ENCODE data around the gene LDLRAD3. TPM values are rescaled to one million over a fixed set of nuclear protein-coding genes. Genes with fewer than 3 reads are reported as not detected.

LDLRAD3 gene
- total RNA-seq, 1 donor from 2014 or later, result 8.6 TPM

GRCh38 chr11:36235750-36236149 lies 291.9 kb downstream of the LDLRAD3 start:
- Mint-ChIP-seq H3K36me3 (ENCODE audit: low read depth) (no peaks in the 10 kb centered on the region), H3K27me3 (ENCODE audit: low read depth) (no peaks in the 10 kb centered on the region)
- no peak for TF ChIP-seq CTCF (IDR thresholded peaks at IDR 0.05)

GRCh38 chr11:36237391-36237790 lies 293.5 kb downstream of the LDLRAD3 start:
- H3K27me3 Mint-ChIP-seq (ENCODE audit: low read depth), result no peaks in the 10 kb centered on the region
- H3K27ac Mint-ChIP-seq (ENCODE audit: unreplicated experiment), result no peak overlapping the region
- TF ChIP-seq CTCF (IDR thresholded peaks at IDR 0.05), result no peak
- no peak overlapping the region for H3K4me3 Mint-ChIP-seq (ENCODE audit: unreplicated experiment)
- H3K9me3 Mint-ChIP-seq (ENCODE audit: low read depth), result no peaks in the 10 kb centered on the region
- DNase-seq (ENCODE audit: low spot score), result no peak
- peaks cover 7% of the 10 kb centered on the region for H3K4me1 Mint-ChIP-seq (ENCODE audit: low read depth)
- H3K36me3 Mint-ChIP-seq (ENCODE audit: low read depth), result no peaks in the 10 kb centered on the region

More at GRCh38 chr11:36235750-36236149, 291.9 kb downstream of the LDLRAD3 start:
- no peak for DNase-seq (ENCODE audit: low spot score)
- Mint-ChIP-seq H3K4me3 (ENCODE audit: unreplicated experiment) (no peak overlapping the region), H3K9me3 (ENCODE audit: low read depth) (no peaks in the 10 kb centered on the region), H3K27ac (ENCODE audit: unreplicated experiment) (no peak overlapping the region), H3K4me1 (ENCODE audit: low read depth) (peaks cover 23% of the 10 kb centered on the region)

- DNase-seq (ENCODE audit: low spot score), result no peak
- no peak overlapping the region for H3K27ac Mint-ChIP-seq (ENCODE audit: unreplicated experiment)
- no peak for TF ChIP-seq CTCF (IDR thresholded peaks at IDR 0.05)
- H3K4me3 Mint-ChIP-seq (ENCODE audit: unreplicated experiment), result no peak overlapping the region
- H3K4me1 Mint-ChIP-seq (ENCODE audit: low read depth), result peaks cover 5% of the 10 kb centered on the region
- H3K27me3 Mint-ChIP-seq (ENCODE audit: low read depth), result no peaks in the 10 kb centered on the region
- no peaks in the 10 kb centered on the region for H3K36me3 Mint-ChIP-seq (ENCODE audit: low read depth)
- H3K9me3 Mint-ChIP-seq (ENCODE audit: low read depth), result no peaks in the 10 kb centered on the region
Observed at GRCh38 chr11:36238036-36238631, 294.3 kb downstream of the LDLRAD3 start.

GRCh38 chr11:36238881-36239280 lies 295.0 kb downstream of the LDLRAD3 start:
- no peak for TF ChIP-seq CTCF (IDR thresholded peaks at IDR 0.05)
- no peaks in the 10 kb centered on the region for H3K27me3 Mint-ChIP-seq (ENCODE audit: low read depth)
- DNase-seq (ENCODE audit: low spot score), result no peak
- peaks cover 5% of the 10 kb centered on the region for H3K4me1 Mint-ChIP-seq (ENCODE audit: low read depth)
- H3K36me3 Mint-ChIP-seq (ENCODE audit: low read depth), result no peaks in the 10 kb centered on the region
- no peaks in the 10 kb centered on the region for H3K9me3 Mint-ChIP-seq (ENCODE audit: low read depth)
- H3K4me3 Mint-ChIP-seq (ENCODE audit: unreplicated experiment), result no peak overlapping the region
- H3K27ac Mint-ChIP-seq (ENCODE audit: unreplicated experiment), result no peak overlapping the region

- no peak for DNase-seq (ENCODE audit: low spot score)
- no peaks in the 10 kb centered on the region for H3K27me3 Mint-ChIP-seq (ENCODE audit: low read depth)
- H3K4me1 Mint-ChIP-seq (ENCODE audit: low read depth), result peaks cover 5% of the 10 kb centered on the region
- no peak for TF ChIP-seq CTCF (IDR thresholded peaks at IDR 0.05)
- H3K27ac Mint-ChIP-seq (ENCODE audit: unreplicated experiment), result no peak overlapping the region
- no peaks in the 10 kb centered on the region for H3K36me3 Mint-ChIP-seq (ENCODE audit: low read depth)
- no peaks in the 10 kb centered on the region for H3K9me3 Mint-ChIP-seq (ENCODE audit: low read depth)
- H3K4me3 Mint-ChIP-seq (ENCODE audit: unreplicated experiment), result no peak overlapping the region
Observed at GRCh38 chr11:36239636-36240035, 295.8 kb downstream of the LDLRAD3 start.
